ENCODE data around the gene IDS.
"Not testable (repeated sequence)": the region's sequence is repeated elsewhere in the genome, so short reads cannot be mapped to it uniquely, and the experiment has no call there.

IDS gene

GRCh38 chrX:149502923-149503322 is 2.2 kb downstream of the IDS start:
- DNase-seq (ENCODE audit: low read depth in 1 of 2, low spot score in 1 of 2): not testable (repeated sequence)

- no peak for DNase-seq (ENCODE audit: low read depth in 1 of 2, low spot score in 1 of 2)
These were observed 5.3 kb downstream of the IDS start for GRCh38 chrX:149499766-149500165.

GRCh38 chrX:149498767-149499166 is 6.3 kb downstream of the IDS start:
- DNase-seq (ENCODE audit: low read depth in 1 of 2, low spot score in 1 of 2): no peak

GRCh38 chrX:149497626-149498025 is 7.5 kb downstream of the IDS start:
- no peak for DNase-seq (ENCODE audit: low read depth in 1 of 2, low spot score in 1 of 2)

GRCh38 chrX:149497054-149497453 is 8.1 kb downstream of the IDS start:
- DNase-seq (ENCODE audit: low read depth in 1 of 2, low spot score in 1 of 2): no peak

GRCh38 chrX:149495573-149496071 is 9.5 kb downstream of the IDS start:
- no peak for DNase-seq (ENCODE audit: low read depth in 1 of 2, low spot score in 1 of 2)

- DNase-seq (ENCODE audit: low read depth in 1 of 2, low spot score in 1 of 2): no peak
These were observed 10.1 kb downstream of the IDS start for GRCh38 chrX:149494844-149495565.

- no peak for DNase-seq (ENCODE audit: low read depth in 1 of 2, low spot score in 1 of 2)
These were observed 11.2 kb downstream of the IDS start for GRCh38 chrX:149493567-149494562.

GRCh38 chrX:149491812-149492211 is 13.3 kb downstream of the IDS start:
- no peak for DNase-seq (ENCODE audit: low read depth in 1 of 2, low spot score in 1 of 2)

GRCh38 chrX:149490100-149490499 is 15.0 kb downstream of the IDS start:
- no peak for DNase-seq (ENCODE audit: low read depth in 1 of 2, low spot score in 1 of 2)

- DNase-seq (ENCODE audit: low read depth in 1 of 2, low spot score in 1 of 2): not testable (repeated sequence)
These were observed 16.6 kb downstream of the IDS start for GRCh38 chrX:149488411-149489052.

- not testable (repeated sequence) for DNase-seq (ENCODE audit: low read depth in 1 of 2, low spot score in 1 of 2)
These were observed 17.1 kb downstream of the IDS start for GRCh38 chrX:149488008-149488407.

- no peak for DNase-seq (ENCODE audit: low read depth in 1 of 2, low spot score in 1 of 2)
These were observed 17.8 kb downstream of the IDS start for GRCh38 chrX:149487292-149487691.

GRCh38 chrX:149476513-149476912 is 28.6 kb downstream of the IDS start:
- no peak for DNase-seq (ENCODE audit: low read depth in 1 of 2, low spot score in 1 of 2)

GRCh38 chrX:149473966-149474365 is 31.1 kb downstream of the IDS start:
- no peak for DNase-seq (ENCODE audit: low read depth in 1 of 2, low spot score in 1 of 2)

- DNase-seq (ENCODE audit: low read depth in 1 of 2, low spot score in 1 of 2): no peak
These were observed 32.0 kb downstream of the IDS start for GRCh38 chrX:149473092-149473491.

GRCh38 chrX:149472625-149473024 is 32.5 kb downstream of the IDS start:
- no peak for DNase-seq (ENCODE audit: low read depth in 1 of 2, low spot score in 1 of 2)

GRCh38 chrX:149471397-149471796 is 33.7 kb downstream of the IDS start:
- no peak for DNase-seq (ENCODE audit: low read depth in 1 of 2, low spot score in 1 of 2)

GRCh38 chrX:149470955-149471354 is 34.2 kb downstream of the IDS start:
- DNase-seq (ENCODE audit: low read depth in 1 of 2, low spot score in 1 of 2): peak; percentile 43 to 48

- DNase-seq (ENCODE audit: low read depth in 1 of 2, low spot score in 1 of 2): no peak
These were observed 35.7 kb downstream of the IDS start for GRCh38 chrX:149469406-149469805.

- no peak for DNase-seq (ENCODE audit: low read depth in 1 of 2, low spot score in 1 of 2)
These were observed 37.2 kb downstream of the IDS start for GRCh38 chrX:149467920-149468319.
